NCI-H1048 (cell line): ENCODE measurements around the gene PHF20.
A peak's percentile ranks its signal among the peaks of the same experiment; 100 is the strongest.
"Not testable (repeated sequence)": the region's sequence is repeated elsewhere in the genome, so short reads cannot be mapped to it uniquely, and the experiment has no call there.

ENCODE experiments used
- DNase-seq: peaks from one replicate; lab custom pipeline; 2025; lab: John Stamatoyannopoulos, UW

Gene PHF20

DNA sequence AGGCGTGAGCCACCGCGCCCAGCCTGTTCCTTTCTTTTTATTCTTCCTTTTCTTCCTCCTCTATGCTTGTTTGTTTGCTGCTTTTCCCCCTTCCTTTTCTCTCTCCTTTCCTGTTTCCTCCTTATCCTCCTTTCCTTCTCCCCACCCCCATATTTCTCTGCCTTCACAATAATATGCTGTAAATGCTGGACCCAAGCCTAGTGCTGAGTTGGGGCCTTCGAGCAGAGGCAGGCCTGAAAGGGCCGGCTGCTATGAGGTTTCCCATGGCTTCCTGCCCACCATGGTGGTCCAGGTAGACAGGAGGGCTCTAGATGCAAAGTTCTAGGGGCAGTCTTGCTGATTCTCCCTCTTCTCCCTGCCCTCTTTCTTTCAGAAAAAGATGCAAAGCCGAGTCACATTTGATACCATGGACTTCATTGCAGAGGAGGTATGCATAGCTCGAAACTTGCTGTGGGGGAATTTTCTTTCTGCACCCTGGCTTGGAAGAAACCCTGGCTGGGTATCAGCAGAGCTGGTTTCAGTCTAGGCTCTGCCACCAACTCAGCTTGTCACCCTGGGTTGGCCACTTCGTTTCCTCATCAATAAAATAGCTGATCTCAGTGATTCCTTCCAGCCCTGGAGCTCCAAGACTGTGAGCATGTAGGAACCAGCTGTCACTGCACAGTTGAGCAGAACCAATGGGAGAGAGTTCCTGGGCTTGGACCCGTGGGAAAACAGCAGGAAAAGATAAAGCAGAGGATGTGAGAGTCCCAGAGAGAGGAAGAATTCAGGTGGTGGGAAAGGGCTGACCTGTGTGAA is 204.0 kb downstream of the PHF20 start:
- no peak for DNase-seq

- DNase-seq = no peak
Measured at GRCh38 chr20:35978041-35978513, 206.3 kb downstream of the PHF20 start.

DNA sequence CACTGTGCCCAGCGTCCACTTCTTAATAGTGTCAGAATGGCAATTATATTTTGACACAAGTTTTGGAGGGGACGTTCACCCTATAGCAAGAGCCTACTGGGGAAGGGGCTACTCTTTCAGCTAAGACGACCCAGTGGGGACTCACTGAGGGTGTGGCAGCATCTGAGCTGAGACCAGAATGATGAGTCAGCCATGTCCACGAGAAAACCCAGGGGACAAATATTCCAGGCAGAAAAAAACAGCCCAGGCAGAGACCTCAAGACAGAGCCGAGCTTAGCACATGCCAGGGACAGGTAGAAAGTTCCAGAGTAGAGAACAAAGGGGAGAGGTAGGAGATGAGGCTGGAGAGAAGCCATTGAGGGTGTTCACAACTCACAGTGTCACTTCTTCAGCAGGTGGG is 207.7 kb downstream of the PHF20 start:
- no peak for DNase-seq

DNA sequence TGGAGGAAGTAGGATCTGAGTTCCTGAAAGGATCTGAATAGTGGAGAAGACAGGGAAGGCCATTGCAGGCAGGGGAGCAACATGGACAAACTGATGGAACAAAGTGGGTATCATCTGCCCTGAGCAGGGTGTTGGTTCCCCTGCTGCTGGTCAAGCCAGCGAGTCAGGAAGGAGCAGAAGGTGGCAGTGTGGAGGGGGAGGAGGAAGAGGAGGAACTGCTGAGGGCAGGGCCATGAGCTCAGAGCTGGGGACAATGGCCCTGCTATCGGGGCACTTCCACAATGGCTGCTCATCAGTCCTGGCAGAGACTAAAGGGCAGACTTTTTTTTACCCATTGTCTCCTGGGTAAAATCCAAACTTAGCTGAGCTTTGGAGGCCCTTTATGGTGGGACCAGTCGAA is 210.2 kb downstream of the PHF20 start:
- no peak for DNase-seq

DNA sequence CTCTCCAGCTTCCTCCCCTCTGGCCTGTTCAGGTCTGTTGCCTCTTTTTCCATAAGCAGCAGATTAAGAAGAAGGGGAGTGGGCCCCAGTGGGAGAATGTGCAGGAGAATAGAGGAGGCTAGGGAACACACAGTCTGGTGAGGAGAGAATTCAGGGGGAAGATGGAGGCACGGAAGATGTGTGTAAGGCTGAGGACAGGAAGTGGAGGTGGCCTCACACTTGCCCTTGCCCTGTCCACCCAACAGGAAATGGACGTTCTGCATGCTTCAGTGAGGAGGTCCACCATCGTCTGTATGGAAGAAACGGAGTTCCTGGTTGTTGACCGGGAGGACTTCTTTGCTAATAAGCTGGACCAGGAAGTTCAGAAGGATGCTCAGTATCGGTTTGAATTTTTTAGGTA is 212.6 kb downstream of the PHF20 start:
- DNase-seq = no peak

DNA sequence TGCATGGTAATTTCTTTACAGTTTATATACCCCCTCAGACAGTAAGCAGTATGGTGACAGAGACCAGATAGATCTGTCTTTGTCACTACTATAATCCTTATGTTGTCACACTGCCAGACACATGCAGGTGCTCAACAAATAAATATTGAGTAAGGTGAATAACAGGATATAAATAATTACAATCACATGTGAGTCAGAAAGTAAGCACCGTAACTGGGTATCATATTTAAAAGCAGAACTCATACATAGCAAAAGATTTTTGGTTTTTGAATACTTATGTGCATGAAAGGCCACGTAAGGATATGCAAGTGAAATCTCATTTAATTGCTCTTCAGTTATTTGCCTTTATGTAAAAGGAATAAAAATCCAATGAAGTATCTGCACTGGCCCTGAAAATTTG is 214.0 kb downstream of the PHF20 start:
- DNase-seq = no peak

GRCh38 chr20:35988910-35989463 is 217.2 kb downstream of the PHF20 start:
- no peak for DNase-seq

- no peak for DNase-seq
Measured at GRCh38 chr20:35991142-35991771, 219.4 kb downstream of the PHF20 start.

- no peak for DNase-seq
Measured at GRCh38 chr20:35992713-35993335, 221.0 kb downstream of the PHF20 start.

- peak; percentile 58 for DNase-seq
Measured at GRCh38 chr20:35994994-35995453, 223.2 kb downstream of the PHF20 start.

DNA sequence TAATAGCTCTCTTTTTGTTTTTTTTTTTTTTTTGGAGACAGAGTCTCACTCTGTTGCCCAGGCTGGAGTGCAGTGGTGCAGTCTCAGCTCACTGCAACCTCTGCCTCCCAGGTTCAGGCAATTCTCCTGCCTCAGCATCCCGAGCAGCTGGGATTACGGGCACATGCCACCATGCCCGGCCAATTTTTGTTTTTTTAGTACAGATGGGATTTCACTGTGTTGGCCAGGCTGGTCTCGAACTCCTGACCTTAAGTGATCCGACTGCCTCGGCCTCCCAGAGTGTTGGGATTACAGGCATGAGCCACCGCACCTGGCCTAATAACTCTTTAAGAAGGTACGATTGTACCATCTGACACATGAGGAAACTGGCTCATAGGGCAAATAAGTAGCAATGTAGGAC is 224.7 kb downstream of the PHF20 start:
- not testable (repeated sequence) for DNase-seq
